Transverse colon (tissue), 4 donors: ENCODE results near the gene BCL11A. TPM values are rescaled to one million over a fixed set of nuclear protein-coding genes. Genes with fewer than 3 reads are reported as not detected.
A peak's percentile ranks its signal among the peaks of the same experiment; 100 is the strongest.

Experiments used
- DNase-seq: peaks from one replicate; pipeline ENCODE4 v3.0.0-alpha.2; 2019
- H3K27ac ChIP-seq, 4 donors: fragments of 200-600 bp; sonication (generic); 2 replicates each; pipeline ENCODE4 v1.5.1; 2016 to 2018; ENCODE audit warnings: inconsistent platforms in 4 of 4
- H3K27me3 ChIP-seq: fragments of 200-600 bp; sonication (generic); 2 replicates; pipeline ENCODE4 v1.5.1; 2017; ENCODE audit warnings: inconsistent platforms
- H3K36me3 ChIP-seq, 4 donors: fragments of 200-600 bp; sonication (generic); 2 replicates each; pipeline ENCODE4 v1.5.1; 2017 to 2019; ENCODE audit warnings: inconsistent platforms in 4 of 4
- H3K4me1 ChIP-seq, 4 donors: fragments of 200-600 bp; sonication (generic); 2 replicates each; pipeline ENCODE4 v1.5.1; 2017 to 2020; ENCODE audit warnings: inconsistent platforms in 4 of 4
- H3K4me3 ChIP-seq, 4 donors: fragments of 200-600 bp; sonication (generic); 1 replicate in 1 of 4; 2 replicates in 3 of 4; pipeline versions ENCODE4 v1.5.1 to v1.6.1; 2017 to 2019; ENCODE audit warnings: inconsistent platforms in 4 of 4
- H3K9me3 ChIP-seq, 2 donors: fragments of 200-600 bp; sonication (generic); 2 replicates each; pipeline ENCODE4 v1.5.1; 2017 to 2019; ENCODE audit warnings: inconsistent platforms in 2 of 2
- EP300 ChIP-seq: sonication (generic); formaldehyde crosslinking; IDR thresholded peaks from one replicate; pipeline ENCODE4 v1.6.1; 2017; ENCODE audit warnings: antibody characterized with exemption, low read depth
- POLR2A ChIP-seq: fragments of 450-650 bp; IDR thresholded peaks from one replicate; pipeline ENCODE4 v1.6.1; 2016; ENCODE audit warnings: antibody characterized with exemption, mild to moderate bottlenecking, moderate library complexity
- POLR2AphosphoS5 ChIP-seq, 3 donors: sonication (generic); formaldehyde crosslinking; IDR thresholded peaks; one replicate each; pipeline ENCODE4 v1.6.1; 2016; ENCODE audit warnings: antibody characterized with exemption in 3 of 3
- WGBS, 2 donors: methylation state at CpG; one replicate each; pipeline ENCODE4 v1.1.5; 2018; ENCODE audit warnings: low coverage in 1 of 2; 5-methylcytosine and 5-hydroxymethylcytosine counted together
- in situ Hi-C, 4 donors: fragments of 200-750 bp; cut with MboI; loops; one replicate each; pipeline versions ENCODE4 v1.15.0 to v1.15.1; 2017; ENCODE audit warnings: low sequenced_read_pairs in 3 of 4, low pct_ligation_motif_present in 1 of 4, low pct_unique_long_range_greater_than_20kb in 1 of 4
- intact Hi-C: fragments of 100-400 bp; cut with DNase I; formaldehyde crosslinking; loops from one replicate; pipeline ENCODE4 v1.15.1; 2023; ENCODE audit warnings: low total_unique reads
- total RNA-seq, 4 donors: library from RNA; depleted of rRNA; stranded (reverse); fragments of >200 nt; gene quantifications; one replicate each; pipeline ENCODE4 v1.1.0, GENCODE V29; 2016
- TF ChIP-seq, protein P1 (sequence below), 5 experiments: fragments of 200-600 bp in 3 of 5; fragments of 450-650 bp in 2 of 5; sonication (generic) in 3 of 5; IDR thresholded peaks; 1 replicate in 2 of 5; 2 replicates in 3 of 5; pipeline ENCODE4 v1.5.1; 2016 to 2017; ENCODE audit warnings: antibody characterized with exemption in 5 of 5, inconsistent platforms in 3 of 5, mild to moderate bottlenecking in 2 of 5, moderate library complexity in 1 of 5

The BCL11A gene
- total RNA-seq, 4 donors from 2014 or later, result 11.3 to 38.1 (median 19.9) TPM

DNA sequence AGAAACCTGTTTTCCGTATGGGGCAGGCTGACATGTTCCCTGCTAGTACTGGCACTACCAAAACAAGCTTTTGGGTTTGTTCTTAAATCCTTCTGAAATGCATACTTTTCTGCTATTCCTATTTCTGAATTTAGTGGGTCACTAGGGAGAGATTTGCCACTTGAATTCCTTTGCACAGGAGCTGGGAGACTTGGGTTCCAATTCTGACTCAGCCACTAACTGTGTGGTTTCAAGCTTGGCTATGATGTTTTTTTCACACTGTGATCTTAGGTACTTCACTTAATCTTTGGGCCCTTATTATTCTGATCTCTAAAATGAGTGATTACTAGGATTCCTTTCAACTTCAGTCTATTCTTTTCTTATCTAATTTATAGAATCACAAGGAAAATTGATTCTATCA is 105.5 kb downstream of the BCL11A start:
- Histone ChIP-seq H3K4me1 (no peaks in the 10 kb centered on the region), H3K9me3 (no peaks in the 10 kb centered on the region), H3K36me3 (peaks cover 0 to 4% (median 0%) of the 10 kb centered on the region in 4 donors), H3K4me3 (no peak overlapping the region), H3K27me3 (no peaks in the 10 kb centered on the region), H3K27ac (no peak overlapping the region)
- TF ChIP-seq, protein P1, sequence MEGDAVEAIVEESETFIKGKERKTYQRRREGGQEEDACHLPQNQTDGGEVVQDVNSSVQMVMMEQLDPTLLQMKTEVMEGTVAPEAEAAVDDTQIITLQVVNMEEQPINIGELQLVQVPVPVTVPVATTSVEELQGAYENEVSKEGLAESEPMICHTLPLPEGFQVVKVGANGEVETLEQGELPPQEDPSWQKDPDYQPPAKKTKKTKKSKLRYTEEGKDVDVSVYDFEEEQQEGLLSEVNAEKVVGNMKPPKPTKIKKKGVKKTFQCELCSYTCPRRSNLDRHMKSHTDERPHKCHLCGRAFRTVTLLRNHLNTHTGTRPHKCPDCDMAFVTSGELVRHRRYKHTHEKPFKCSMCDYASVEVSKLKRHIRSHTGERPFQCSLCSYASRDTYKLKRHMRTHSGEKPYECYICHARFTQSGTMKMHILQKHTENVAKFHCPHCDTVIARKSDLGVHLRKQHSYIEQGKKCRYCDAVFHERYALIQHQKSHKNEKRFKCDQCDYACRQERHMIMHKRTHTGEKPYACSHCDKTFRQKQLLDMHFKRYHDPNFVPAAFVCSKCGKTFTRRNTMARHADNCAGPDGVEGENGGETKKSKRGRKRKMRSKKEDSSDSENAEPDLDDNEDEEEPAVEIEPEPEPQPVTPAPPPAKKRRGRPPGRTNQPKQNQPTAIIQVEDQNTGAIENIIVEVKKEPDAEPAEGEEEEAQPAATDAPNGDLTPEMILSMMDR (IDR thresholded peaks at IDR 0.05), result no peak
- TF ChIP-seq POLR2AphosphoS5 (IDR thresholded peaks at IDR 0.05) (no peak), EP300 (no peak), POLR2A (no peak)
- in situ Hi-C loops (no loop called here), intact Hi-C loops (no loop called here)
- no peak for DNase-seq
- 90 to 100% methylated on average over 1 of the region's 1 CpG for WGBS, 2 donors

DNA sequence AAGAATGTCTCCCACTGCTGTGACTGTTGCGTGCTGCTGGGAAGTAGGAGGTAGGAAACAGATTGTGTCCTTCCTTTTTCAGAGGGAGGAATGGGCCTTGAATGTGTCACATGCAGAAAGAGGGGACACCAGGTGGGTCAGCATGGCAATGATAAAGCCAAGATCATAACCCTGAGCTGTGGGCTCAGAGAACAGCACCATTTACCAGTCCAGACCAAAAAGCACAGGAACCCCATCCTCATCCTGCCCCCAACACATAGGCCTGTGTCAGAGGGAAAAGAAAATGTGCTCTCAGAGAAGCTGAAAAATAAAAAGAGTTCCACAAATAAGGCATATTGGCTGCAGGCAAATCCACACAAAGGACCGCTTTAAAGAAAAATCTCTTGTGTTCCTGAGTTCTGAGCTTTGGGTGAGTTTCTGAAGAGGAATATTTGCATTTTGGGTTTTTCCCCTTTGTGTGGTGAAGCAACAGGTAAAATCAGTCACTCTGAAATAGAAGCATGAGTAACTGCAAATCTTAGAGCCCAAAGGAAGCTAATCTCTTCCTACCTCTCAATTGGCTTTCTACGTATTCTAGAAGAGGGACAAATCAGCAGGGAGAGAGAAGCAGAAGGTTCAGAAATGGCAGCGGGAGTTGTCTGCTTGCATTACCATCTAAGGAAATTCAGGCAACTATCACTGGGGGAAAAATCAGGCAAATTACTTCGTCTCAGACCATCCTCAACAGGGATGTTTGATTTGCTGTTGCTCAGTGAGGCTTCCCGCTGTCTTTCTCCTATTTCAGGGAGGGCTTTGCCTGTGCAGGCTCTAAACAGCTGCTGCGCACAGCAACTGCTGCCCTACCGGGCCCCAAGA is 106.8 kb downstream of the BCL11A start:
- DNase-seq, result no peak
- in situ Hi-C loops, result no loop called here
- WGBS, 2 donors, result 80 to 96% methylated on average over 2 to 8 of the region's 8 CpGs
- no peak overlapping the region for H3K4me3 ChIP-seq
- H3K4me1 ChIP-seq, result no peaks in the 10 kb centered on the region
- no peaks in the 10 kb centered on the region for H3K27me3 ChIP-seq
- TF ChIP-seq EP300 (no peak), POLR2AphosphoS5 (IDR thresholded peaks at IDR 0.05) (no peak), POLR2A (no peak)
- TF ChIP-seq, protein P1 (IDR thresholded peaks at IDR 0.05), result no peak
- H3K27ac ChIP-seq, result peak overlapping the region in 1 of 4 donors; percentile 19
- H3K9me3 ChIP-seq, result no peaks in the 10 kb centered on the region
- no peaks in the 10 kb centered on the region for H3K36me3 ChIP-seq
- intact Hi-C loops, result no loop called here

DNA sequence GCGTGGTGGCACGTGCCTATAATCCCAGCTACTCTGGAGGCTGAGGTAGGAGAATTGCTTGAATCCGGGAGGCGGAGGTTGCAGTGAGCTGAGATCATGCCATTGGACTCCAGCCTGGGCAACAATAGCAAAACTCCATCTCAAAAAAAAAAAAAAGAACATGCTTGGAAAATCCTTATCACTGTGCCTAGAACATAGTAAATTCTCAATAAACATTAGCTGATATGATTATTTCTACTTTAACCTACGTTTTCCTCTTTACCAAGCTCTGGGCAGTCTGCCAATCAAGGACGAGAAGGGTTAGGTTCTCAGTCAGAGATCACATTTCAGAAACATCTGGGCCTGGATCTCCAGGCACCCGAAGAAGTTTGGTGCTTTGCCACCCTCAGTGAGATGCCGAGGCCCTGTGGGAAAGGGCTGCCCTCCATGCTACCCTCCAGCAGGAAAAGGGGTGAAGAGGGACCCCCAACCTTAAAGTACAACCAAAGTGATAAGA is 107.7 kb downstream of the BCL11A start:
- Histone ChIP-seq H3K27ac (no peak overlapping the region), H3K36me3 (no peaks in the 10 kb centered on the region), H3K4me1 (no peaks in the 10 kb centered on the region), H3K9me3 (no peaks in the 10 kb centered on the region), H3K27me3 (no peaks in the 10 kb centered on the region), H3K4me3 (no peak overlapping the region)
- intact Hi-C loops, result no loop called here
- 40 to 64% methylated on average over 5 to 8 of the region's 8 CpGs for WGBS, 2 donors
- DNase-seq, result no peak
- in situ Hi-C loops, result no loop called here
- TF ChIP-seq EP300, result no peak
- no peak for TF ChIP-seq POLR2A
- TF ChIP-seq, protein P1 (IDR thresholded peaks at IDR 0.05), result no peak
- TF ChIP-seq POLR2AphosphoS5 (IDR thresholded peaks at IDR 0.05), result no peak

DNA sequence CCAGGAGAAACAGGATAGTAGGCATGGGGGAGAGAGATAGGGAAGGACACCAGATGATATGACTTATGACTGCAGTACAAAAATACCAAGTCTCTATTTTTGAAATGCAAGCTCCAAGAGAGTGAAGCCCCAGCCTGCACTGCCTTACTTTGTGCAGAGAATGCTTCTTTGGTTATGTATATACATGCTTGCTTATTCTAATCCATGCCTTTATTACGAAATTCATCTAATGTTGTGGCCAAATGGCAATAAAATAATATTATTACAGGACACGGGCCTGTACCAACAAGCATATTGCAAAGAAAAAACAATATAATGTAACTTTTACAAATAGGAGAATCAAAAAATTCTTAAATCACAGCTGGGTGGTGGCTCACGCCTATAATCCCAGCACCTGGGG is 110.8 kb downstream of the BCL11A start:
- WGBS, 2 donors, result 70 to 81% methylated on average over 3 of the region's 3 CpGs
- Histone ChIP-seq H3K27me3 (no peaks in the 10 kb centered on the region), H3K4me1 (no peaks in the 10 kb centered on the region), H3K36me3 (no peaks in the 10 kb centered on the region), H3K4me3 (no peak overlapping the region), H3K9me3 (no peaks in the 10 kb centered on the region), H3K27ac (no peak overlapping the region)
- intact Hi-C loops, result no loop called here
- DNase-seq, result no peak
- TF ChIP-seq POLR2A, result no peak
- TF ChIP-seq EP300, result no peak
- no peak for TF ChIP-seq POLR2AphosphoS5 (IDR thresholded peaks at IDR 0.05)
- TF ChIP-seq, protein P1 (IDR thresholded peaks at IDR 0.05), result no peak
- in situ Hi-C loops, result no loop called here
